Measurements from ENCODE around the gene ZRANB3. TPM values are rescaled to one million over a fixed set of nuclear protein-coding genes. Genes with fewer than 3 reads are reported as not detected.

Gene ZRANB3
- total and polyA plus RNA-seq, 11 donors = 0.69 to 4.1 (median 1.5) TPM

DNA sequence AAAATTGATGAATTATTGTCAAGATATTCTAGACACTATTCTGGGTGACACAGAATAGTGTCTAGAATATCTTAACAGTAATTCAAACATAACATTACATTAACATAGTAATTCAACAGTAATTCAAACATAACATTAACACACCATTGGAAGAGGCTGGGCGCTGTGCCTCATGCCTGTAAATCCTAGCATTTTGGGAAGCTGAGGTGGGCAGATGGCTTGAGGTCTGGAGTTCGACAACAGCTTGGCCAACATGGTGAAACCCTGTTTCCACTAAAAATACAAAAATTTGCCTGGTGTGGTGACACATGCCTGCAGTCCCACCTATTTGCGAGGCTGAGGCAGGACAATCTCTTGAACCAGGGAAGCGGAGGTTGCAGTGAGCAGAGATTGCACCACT lies 195.8 kb downstream of the ZRANB3 start:
- intact Hi-C loops (cut with DNase I) = no loop called here
- no peak overlapping the region for H3K27ac ChIP-seq
- no peaks in the 10 kb centered on the region for H3K27me3 ChIP-seq
- H3K4me1 ChIP-seq = no peaks in the 10 kb centered on the region
- no peak for DNase-seq
- WGBS, 4 donors = 90 to 99% (median 99%) methylated on average over 4 of the region's 4 CpGs
- no peaks in the 10 kb centered on the region for H3K36me3 ChIP-seq
- TF ChIP-seq, protein P1, sequence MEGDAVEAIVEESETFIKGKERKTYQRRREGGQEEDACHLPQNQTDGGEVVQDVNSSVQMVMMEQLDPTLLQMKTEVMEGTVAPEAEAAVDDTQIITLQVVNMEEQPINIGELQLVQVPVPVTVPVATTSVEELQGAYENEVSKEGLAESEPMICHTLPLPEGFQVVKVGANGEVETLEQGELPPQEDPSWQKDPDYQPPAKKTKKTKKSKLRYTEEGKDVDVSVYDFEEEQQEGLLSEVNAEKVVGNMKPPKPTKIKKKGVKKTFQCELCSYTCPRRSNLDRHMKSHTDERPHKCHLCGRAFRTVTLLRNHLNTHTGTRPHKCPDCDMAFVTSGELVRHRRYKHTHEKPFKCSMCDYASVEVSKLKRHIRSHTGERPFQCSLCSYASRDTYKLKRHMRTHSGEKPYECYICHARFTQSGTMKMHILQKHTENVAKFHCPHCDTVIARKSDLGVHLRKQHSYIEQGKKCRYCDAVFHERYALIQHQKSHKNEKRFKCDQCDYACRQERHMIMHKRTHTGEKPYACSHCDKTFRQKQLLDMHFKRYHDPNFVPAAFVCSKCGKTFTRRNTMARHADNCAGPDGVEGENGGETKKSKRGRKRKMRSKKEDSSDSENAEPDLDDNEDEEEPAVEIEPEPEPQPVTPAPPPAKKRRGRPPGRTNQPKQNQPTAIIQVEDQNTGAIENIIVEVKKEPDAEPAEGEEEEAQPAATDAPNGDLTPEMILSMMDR (IDR thresholded peaks at IDR 0.05) = no peak
- TF ChIP-seq POLR2A (IDR thresholded peaks at IDR 0.05) = no peak
- no peak for ATAC-seq
- no peak overlapping the region for H3K4me3 ChIP-seq
- peaks cover 0 to 6% (median 0%) of the 10 kb centered on the region in 12 donors for H3K9me3 ChIP-seq

DNA sequence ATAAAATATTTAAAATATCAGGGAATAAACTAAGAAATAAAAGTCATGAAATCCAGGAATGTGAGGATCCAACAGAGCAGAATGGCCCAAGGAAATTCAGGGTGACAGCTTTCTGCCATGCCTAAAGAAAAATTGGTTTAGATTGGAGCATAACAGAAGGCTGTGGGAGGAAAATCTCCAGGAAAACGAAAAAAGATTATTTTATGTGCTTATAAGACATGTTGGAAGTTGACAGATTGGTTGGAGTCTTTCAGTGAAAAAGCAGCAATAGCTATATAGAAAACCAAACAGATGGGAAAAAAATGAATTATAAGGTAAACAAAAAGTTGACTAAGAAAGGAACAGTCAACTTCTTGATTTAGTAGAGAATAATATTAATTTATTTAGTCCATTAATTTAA lies 203.9 kb downstream of the ZRANB3 start:
- peaks cover 0 to 65% (median 9%) of the 10 kb centered on the region in 12 donors for H3K9me3 ChIP-seq

DNA sequence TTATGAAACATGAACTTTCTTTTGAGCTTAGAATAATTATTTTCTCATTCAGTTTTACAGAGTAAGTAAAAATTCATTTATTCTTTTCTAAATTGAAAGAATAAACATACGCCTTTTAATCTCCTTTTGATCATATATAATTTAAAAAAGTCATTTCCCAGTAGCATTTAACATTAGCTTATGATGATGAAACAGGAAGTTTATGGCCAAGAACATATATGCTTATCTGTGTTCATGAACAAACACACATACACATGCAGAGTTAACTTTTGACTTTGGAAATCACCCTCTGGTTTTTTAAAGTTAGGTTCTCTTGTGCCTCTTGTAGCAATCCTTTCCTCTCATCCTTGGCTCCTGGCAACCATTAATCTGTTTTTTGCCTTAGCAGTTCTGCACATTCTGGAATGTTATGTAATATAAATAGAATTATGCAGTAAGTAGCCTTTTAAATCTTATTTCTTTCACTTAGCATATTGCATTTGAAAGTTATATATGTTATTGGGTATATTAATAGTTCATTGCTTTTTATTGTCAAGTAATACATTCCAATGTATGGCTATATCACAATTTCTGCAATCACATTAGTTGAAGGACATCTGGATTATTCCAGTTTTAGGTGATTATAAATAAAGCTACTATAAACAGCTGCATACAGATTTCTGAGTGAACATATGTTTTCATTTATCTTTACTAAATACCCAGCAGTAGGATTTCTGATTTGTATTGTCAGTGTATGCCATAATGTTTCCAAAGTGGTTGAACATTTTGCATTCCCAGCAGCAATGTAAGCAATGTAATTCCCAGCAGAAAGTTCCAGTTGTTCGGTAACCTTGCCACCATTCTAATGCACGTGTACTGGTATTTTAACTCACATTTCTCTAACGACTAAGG lies 210.3 kb downstream of the ZRANB3 start:
- no peaks in the 10 kb centered on the region for H3K27me3 ChIP-seq
- H3K4me1 ChIP-seq = no peaks in the 10 kb centered on the region
- ATAC-seq = no peak
- H3K36me3 ChIP-seq = no peaks in the 10 kb centered on the region
- no peak for TF ChIP-seq POLR2A (IDR thresholded peaks at IDR 0.05)
- TF ChIP-seq, protein P1 (IDR thresholded peaks at IDR 0.05) = no peak
- WGBS, 4 donors = 81 to 89% (median 83%) methylated on average over 4 of the region's 4 CpGs
- no peak for DNase-seq
- no peak overlapping the region for H3K27ac ChIP-seq
- peaks cover 0 to 27% (median 2%) of the 10 kb centered on the region in 12 donors for H3K9me3 ChIP-seq
- H3K4me3 ChIP-seq = no peak overlapping the region
- intact Hi-C loops (cut with DNase I) = no loop called here

More for the DNA sequence above, 203.9 kb downstream of the ZRANB3 start:
- intact Hi-C loops (cut with DNase I) = no loop called here
- Histone ChIP-seq H3K36me3 (no peaks in the 10 kb centered on the region), H3K27ac (no peak overlapping the region), H3K27me3 (no peaks in the 10 kb centered on the region), H3K4me1 (no peaks in the 10 kb centered on the region), H3K4me3 (no peak overlapping the region)
- TF ChIP-seq, protein P1 (IDR thresholded peaks at IDR 0.05) = no peak
- no peak for TF ChIP-seq POLR2A (IDR thresholded peaks at IDR 0.05)
- DNase-seq (no peak), ATAC-seq (no peak)
- 69 to 89% (median 84%) methylated on average over 1 of the region's 1 CpG for WGBS, 4 donors

DNA sequence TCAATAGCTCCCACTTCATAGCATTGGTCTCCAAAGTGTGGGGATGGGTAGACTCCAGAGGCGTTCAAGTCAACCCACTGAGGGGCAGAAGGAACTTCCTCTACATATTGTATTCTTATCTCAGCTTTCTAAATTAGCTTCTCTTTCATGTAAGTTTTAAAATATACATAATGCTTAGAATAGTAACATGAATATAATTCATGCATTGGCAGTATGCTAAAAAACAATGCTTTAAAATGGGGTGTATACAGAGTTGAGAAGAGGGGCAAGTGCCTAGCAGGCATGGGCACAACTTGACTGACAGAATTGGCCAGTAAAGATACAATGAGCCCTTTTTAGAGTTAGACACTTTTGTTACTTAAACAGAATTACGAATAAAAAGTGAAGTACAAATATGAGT lies 212.2 kb downstream of the ZRANB3 start:
- 78 to 92% (median 83%) methylated on average over 2 of the region's 2 CpGs for WGBS, 4 donors
- DNase-seq = no peak
- no peaks in the 10 kb centered on the region for H3K27me3 ChIP-seq
- H3K4me1 ChIP-seq = no peaks in the 10 kb centered on the region
- intact Hi-C loops (cut with DNase I) = no loop called here
- H3K27ac ChIP-seq = no peak overlapping the region
- H3K4me3 ChIP-seq = no peak overlapping the region
- ATAC-seq = no peak
- TF ChIP-seq, protein P1 (IDR thresholded peaks at IDR 0.05) = no peak
- no peak for TF ChIP-seq POLR2A (IDR thresholded peaks at IDR 0.05)
- peaks cover 0 to 14% (median 0%) of the 10 kb centered on the region in 12 donors for H3K9me3 ChIP-seq
- no peaks in the 10 kb centered on the region for H3K36me3 ChIP-seq

Measured in heart left ventricle (tissue), 16 donors.